ENCODE measurements around the gene MCTP2.

DNA sequence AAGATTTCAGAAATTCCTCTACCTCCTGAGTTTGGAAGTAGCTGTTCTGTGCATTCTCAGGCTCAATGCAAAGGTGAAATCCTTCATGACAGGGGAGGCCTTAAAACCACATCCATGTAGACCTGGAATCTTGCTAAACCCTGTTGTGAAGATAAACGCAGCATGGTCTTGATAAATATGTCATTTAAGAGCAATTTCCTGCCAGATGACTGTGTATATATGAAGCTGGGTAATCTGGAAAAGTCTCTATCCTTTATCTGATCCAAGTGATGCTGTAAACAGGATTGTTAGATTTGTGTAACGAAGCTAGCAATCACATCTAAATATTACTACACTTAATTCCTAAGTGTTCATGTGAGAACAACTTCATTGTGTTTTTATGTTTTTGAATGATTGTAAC is 9.1 kb downstream of the MCTP2 start:
- TF ChIP-seq, protein P1, sequence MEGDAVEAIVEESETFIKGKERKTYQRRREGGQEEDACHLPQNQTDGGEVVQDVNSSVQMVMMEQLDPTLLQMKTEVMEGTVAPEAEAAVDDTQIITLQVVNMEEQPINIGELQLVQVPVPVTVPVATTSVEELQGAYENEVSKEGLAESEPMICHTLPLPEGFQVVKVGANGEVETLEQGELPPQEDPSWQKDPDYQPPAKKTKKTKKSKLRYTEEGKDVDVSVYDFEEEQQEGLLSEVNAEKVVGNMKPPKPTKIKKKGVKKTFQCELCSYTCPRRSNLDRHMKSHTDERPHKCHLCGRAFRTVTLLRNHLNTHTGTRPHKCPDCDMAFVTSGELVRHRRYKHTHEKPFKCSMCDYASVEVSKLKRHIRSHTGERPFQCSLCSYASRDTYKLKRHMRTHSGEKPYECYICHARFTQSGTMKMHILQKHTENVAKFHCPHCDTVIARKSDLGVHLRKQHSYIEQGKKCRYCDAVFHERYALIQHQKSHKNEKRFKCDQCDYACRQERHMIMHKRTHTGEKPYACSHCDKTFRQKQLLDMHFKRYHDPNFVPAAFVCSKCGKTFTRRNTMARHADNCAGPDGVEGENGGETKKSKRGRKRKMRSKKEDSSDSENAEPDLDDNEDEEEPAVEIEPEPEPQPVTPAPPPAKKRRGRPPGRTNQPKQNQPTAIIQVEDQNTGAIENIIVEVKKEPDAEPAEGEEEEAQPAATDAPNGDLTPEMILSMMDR (IDR thresholded peaks at IDR 0.05) = no peak
- no peak for TF ChIP-seq POLR2A (IDR thresholded peaks at IDR 0.05)
